GM18511 (cell line): Measurements from ENCODE around the gene SLCO2A1.

Source experiments
- ATAC-seq: cut with Tn5 transposase; IDR thresholded peaks from one replicate; pipeline ENCODE4 v1.9.1; 2021; ENCODE audit warnings: mild to moderate bottlenecking, moderate library complexity; ENCODE audit not compliant: unreplicated experiment

The SLCO2A1 gene

DNA sequence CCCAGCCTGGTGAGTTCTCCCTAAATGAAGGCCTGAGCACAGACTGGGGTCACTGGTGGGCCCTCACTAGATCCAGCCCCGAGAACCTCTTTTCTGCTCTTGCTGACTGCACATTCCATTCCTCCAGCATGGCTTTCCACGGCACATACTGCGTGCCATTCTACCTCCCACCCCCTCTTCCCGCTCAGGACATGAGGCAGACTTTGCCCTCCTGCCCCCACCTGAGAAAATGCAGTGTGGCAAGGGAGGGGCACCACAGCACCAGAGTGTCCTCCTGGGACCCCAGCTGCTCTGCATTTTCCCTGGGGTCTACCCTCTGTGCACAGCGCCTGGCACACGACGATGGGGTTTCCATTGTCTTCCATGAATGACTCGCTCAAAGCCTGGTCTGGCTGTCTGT is 6.1 kb upstream of the SLCO2A1 start:
- no peak for ATAC-seq

DNA sequence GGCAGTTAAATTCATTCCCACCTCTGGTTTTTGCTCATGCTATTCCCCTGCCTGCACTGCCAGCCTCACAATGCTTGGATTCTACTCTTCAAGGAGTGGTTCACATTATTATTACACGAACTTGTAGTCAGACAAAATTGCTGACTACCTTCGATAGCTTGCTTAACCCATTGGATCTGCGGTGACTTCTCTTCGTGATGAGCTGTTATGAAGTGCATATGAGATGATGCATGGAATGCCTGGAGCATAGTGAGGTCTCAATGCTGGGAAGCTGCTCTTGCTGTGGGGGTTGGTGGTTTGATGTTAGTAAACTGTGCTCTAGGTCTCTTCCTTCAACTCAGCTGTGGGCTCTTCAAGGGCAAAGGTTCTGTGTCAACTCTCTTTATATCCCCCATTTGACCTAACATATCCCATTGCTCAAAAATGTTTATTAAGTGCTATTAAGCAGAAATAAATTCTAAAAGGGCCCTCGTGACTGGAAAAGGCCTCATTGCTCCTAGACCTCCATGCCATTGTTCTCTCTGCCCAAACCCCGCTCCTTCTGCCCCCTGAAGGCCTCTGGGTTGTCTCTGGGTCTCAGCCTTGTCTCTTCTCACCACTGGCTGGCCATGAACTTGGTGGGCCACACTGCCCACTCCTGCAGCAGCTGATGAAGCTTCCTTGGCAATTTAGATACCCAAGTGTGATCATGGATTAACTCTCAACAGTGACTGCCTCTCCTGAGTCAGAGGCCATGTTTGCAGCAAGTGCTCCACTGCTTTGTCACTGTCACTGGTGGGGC is 4.5 kb upstream of the SLCO2A1 start:
- ATAC-seq: no peak

DNA sequence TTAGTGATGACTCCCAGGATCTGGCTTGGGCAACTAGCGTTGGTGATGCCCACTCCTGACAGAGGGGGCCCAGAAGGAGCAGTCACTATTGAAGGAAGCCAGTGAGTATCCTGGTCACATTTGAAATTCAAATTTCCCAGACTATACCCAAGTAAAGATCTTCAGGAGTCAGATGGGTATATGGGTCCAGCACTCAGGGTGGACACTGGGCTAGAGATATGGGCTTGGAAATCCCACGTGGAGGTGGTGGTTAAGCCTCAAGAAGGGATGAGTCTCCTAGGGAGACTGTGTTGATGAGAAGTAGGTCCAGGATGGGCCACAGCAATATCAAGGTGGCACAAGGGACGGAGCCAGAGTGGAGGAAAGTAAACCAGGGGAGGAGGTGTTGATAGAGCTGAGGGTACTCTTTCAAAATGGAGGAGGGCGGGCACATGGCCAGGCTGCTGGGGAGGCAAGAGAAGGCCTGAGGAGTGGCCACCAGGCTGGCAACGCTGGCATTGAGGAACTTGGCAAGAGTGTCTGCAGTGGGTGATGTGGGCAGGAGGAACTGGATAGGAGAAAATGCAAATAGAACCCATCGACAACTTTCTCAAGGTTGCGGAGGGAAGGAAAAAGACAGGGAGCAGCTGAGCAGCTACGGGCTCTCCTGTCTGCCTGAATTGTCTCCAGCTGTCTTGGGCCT is 3.7 kb upstream of the SLCO2A1 start:
- no peak for ATAC-seq

DNA sequence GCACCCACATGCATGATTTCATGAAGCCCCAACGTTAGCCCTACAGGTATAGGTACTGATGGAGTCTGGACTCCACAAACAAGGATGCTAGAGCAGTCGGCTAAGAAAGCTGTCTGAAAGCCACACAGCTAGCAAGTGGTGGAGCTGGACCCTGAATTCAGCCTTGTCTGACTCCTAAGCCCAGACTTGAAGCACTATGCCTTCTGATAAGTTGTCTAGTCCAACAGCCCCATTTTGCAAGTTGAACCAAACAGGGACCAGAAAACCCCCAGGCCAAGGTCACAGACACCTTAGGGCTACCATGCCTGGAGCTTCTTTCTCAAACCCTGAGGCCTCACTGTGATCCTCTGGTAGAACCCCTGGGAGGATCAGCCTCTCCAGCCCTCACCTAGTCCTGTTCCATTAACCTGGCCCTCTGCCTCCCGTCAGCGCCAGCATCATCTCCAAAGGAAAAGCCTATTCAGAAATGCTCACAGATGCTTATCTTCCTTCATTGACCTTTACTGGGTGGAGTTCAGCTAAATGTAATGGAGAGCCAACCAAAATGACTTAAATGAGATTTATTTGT is 1.7 kb upstream of the SLCO2A1 start:
- ATAC-seq: no peak

DNA sequence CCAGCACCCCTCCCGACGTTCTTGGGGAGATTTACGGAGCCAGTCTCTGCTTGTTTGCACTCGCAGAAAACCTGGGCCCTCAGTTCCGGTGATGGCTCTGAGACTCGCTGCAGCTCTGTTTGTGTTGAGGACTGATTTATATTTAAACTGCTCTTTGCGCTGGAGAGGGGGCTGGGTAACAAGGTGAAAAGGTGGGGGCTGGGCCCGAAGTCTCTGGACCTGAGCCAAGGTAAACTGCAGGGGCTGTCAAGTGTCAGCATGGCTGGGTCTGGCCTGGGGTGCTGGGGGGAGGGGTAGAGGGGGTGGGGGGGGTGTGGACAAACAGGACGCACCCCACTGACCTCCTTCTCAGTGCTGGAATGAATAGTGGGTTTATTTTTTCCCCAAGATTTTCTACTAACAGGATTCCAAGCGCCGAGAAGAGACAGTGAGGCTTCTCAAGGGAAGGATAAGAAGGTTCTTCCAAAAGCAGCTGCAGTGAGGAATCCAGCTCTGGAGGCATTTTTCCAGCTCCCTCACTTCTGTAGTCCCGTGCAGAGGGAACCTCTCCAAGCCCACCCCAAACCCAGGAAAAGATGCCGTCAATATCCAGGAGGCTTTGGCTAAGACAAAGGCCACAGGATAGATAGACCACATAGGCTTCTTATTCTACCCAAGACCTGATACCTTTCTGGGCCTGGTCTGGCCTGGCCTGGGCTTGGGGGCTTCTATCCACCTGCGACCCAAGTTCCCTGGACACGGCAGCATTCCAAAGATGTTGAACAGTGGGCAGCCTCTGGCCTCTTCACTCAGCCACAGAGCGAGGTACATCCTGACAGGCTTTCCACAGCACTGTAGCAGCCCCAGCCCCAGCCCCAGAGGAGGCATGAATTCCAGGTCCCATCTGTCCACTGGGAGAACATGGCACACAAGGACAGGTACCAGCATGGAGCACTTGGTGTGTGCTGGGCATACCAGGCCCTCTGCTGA is 938 bp upstream of the SLCO2A1 start:
- ATAC-seq: no peak

DNA sequence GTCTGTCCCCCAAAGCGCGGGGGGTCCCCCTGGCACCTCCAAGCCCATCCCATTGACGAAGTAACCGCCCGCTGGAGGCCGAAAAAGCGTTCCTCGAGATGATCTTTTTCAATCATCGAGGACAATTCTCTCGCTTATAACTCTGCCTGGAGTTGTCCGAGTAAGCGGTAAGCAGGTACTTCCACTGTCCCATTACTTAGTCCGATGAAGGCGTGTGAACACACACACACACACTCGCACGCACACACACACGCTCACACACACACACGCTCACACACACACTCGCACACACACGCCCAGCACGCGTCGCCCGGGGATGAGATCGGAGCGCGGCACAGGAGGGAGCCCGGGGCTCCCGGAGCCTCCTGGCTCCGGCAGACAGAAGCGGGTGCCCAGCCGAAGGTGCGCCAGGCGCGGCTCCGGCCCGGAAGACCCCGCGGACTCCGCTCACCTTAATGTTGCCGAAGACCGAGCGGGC is 430 bp downstream of the SLCO2A1 start:
- no peak for ATAC-seq

DNA sequence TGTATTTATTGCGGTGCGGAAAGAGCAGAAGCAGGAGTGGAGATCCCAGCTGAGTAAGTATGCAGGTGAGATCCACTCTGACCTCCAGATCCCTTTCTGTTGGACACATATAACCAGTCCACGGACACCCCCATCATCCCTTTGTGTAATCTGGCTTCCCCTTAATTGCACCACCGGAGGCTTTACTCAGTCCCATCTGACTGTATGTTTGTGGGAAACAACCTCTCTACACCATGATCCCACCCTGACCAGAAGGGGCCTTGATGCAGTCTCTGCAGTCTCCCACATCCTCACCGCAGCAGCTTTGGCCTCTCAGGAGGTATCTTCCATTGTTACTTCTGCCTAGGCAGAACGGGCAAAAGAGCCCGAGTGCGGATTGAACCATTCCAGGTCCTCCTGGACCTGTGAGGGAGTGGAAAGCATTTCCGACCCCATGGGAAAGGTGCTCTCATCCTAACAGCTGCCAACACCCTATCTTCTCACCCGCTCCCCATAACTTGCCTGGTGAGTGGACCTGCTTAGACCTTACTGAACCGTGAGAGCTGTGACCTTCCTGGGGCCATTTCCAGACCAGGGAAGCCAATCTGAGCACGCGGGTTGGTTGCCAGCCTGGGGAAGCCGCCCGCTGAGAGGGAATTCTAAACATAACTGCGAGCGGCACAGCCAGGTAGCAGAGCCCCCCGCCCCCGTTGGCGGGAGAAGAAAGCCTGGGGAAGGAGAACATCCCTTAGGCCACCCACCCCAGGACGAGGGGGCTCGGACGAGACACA is 1.1 kb downstream of the SLCO2A1 start:
- no peak for ATAC-seq

DNA sequence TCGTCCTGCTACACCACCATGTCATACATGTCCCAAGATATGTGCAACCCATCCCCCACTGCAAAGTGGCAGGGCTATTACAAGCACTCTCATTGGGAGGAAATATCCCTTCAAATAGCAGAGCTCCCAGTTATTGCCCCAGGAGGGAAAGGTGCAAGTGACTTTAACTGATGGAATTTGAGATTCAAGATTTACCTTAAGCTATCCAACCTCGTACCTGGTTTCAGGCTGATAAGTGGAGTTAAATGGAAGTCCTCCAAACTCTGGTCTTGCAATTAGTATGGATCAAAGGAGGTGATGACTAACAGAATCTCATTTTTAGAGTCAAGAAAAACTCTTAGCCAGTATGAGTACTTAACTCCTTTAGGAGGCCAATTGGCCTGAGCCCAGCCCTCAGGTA is 2.1 kb downstream of the SLCO2A1 start:
- no peak for ATAC-seq

DNA sequence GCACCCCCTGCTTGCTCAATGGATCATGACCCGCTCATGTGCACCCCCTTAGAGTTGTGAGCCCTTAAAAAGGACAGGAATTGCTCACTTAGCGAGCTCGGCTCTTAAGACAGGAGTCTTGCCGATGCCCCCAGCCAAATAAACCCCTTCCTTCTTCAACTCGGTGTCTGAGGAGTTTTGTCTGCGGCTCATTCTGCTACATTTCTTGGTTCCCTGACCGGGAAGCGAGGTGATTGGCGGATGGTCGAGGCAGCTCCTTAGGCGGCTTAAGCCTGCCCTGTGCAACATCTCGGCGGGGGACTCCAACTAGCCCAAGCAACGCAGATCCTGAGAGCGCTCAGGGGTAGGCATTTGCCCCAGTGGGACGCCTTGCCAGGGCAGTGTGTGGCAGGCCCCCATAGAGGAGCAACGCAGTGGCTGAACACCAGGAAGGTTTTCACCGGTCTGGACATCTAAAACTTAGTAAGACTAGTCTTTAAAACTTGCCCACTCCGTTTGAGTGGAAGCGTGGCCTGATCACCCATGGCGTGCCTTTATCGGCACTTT is 9.5 kb downstream of the SLCO2A1 start:
- no peak for ATAC-seq

DNA sequence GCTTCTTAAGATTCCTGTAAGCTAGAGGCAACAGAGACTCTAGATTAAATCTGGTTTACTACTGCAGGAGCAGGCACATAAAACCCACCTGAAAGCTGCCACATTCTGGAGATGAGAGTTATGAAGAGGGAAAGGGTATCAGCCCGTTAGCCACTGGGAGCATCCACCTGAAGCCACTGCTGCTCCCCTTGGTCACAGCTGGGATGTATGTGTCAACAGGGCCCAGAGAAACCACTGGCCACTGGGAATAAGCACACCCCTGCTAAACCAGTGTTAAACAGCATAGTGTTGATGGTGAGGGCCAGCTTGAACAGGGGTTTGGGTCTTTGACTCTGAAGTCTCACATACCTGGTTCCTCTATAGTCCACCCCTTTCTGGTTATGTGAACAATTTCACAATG is 10.9 kb downstream of the SLCO2A1 start:
- ATAC-seq: no peak

DNA sequence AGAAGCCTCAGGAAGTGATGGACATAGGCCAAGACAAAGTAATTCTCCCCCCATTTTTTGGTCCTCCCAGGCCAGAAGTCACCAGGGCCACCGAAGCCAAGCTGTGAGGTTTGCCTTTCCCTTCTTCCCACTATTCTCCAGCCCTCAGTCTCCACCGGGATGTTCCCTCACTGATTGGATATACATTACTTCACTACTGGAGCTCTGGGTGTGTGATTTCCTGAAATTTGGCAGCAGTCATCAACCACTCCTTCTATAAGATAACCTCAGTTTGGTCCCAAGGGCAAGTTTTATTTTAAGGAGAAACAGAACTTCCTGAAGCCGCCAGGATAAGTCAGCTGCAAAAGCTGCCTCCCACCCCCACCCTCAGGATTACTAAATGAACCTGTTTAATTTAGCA is 11.3 kb downstream of the SLCO2A1 start:
- no peak for ATAC-seq

DNA sequence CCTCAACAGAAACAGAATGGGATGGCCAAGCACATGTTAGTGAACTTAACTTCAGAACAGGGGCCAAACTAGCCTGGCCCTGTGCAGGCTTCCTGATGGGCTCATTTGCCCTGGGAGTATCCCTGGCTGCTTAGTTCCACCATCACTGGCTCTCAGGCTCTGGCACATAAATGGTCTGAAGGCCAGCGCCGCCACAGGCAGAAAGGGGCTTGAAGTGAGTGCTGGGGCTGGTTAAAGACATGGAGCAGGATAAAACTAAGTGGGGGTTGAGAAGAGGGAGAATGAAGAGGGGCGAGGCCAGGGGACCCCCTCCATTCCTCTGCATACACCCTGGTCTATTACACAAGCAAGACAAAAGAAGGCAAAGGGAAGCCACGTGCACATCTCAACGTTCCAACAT is 12.2 kb downstream of the SLCO2A1 start:
- no peak for ATAC-seq

DNA sequence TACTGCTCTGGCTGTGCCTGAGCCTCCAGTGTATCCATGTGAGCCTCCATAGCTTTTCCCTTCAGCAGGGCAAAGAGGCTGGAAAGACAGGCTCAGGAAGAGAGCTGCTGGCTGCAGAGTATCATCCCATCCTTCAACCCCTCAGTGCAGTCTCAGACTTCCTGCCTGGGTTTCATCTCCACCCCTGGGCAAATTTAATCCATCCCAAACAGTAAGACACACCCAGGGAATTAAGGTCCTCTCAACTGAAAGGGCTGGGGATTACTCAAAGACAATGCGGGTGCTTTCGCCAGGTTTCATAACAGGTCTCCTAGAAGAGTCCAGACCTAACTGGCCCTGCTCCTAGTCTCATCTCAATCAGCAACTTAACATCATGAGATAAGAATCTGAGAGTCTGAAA is 15.5 kb downstream of the SLCO2A1 start:
- ATAC-seq: no peak

DNA sequence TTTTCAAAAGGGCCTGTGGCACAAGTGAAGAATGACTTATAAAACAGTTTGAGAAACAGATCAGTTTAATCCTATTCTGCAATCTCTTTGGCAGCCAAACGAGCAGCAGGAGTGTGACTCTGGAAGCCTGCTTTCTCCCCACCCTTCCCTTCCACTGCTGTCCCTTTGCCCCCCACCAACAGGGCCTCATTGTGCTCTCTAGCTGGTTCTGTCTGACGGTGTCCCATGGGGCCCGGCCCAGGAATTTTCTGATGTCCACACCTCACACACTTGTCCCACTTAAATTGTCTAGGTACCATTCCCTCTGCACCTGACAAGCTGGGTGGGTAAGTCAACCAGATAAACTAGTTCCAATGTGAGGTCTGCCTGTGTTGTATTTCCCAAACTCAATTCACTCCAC is 16.4 kb downstream of the SLCO2A1 start:
- no peak for ATAC-seq

DNA sequence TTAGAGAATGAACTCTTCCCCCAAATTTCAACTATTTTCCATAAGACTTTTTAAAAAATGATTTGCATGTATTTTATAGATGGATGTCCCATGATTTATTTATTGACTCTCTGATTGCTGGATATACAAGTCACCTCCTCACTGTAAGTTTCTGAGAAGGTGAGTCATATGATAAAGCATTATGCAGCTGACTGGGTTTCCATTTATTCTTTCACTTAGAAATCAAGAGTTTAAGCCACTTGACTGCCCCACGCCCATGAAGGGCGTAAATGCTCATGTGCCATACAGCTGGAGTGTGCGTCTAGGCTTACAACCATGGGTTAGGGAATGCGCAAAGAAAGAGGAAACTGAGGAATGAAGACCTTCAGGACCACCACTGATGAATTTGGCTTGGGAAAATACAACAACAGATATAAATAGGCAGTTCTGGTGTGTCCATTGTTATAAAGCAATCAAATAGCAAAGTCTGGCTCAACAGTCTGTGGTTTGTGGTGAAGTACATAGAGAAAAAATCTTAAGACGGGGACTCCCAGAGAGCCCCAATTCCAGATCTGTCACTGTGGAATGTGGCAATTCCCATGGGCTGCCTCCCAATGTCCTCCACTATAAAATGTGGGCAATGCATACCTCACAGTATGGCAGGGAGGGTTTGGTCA is 20.3 kb downstream of the SLCO2A1 start:
- ATAC-seq: no peak

DNA sequence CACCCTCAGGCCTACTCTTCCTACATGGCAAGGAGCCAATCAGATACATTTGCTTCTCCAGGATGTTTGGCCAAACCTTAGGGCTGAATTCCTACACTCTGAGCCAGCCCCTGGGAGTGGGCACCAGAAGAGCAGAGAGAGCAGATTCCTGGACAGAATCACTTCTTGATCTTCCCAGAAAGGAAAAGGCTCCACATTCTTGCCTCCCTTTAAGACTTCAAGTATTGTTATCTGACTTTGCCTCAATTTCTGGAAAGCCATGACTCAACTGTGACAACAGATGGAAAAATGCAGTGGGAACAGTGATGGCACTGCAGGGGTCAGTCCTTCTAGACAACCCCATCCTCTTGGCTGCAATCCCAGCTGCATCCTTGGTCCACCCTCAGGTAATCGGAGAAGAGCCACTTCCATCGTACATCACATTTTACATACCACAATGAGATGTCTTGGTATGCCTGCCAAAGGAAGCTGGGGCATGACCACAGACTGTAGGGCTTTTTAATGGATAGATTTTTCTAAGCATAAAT is 21.0 kb downstream of the SLCO2A1 start:
- ATAC-seq: no peak

DNA sequence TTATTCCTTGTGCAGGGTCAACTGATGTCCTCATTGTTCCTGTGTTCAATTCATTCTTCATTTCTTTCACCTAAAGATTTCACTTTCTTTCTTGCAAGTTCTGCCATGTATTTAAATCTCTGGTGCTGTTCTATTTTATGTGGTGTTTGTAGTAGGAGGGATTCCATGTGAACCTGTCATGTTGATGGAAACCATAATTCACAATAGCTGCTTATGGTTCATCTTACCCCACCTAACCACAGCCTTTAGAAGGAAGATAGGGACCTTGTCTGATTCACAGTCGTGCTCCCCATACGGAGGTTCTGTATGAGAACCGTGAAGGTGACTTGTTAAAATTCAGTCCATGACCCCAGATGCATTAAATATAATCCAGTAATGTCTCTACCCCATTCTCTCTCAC is 21.9 kb downstream of the SLCO2A1 start:
- no peak for ATAC-seq

DNA sequence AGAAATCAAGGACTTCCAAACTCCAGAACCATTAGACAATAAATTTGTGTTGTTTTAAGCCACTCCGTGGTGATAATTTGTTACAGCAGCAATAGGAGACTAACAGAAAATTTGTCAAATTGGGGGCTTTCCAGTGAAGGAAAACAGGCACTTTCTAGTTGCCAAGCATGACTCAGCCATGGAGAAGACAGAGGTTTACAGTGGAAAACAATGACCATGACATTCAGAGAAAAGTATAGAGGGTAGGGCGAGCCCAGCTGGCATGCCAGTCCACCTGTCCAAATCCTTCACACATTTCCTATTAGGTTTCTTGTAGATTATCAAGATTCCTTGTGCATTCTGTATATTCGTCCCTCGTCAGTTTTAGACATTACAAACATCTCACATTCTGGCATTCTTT is 24.9 kb downstream of the SLCO2A1 start:
- no peak for ATAC-seq

DNA sequence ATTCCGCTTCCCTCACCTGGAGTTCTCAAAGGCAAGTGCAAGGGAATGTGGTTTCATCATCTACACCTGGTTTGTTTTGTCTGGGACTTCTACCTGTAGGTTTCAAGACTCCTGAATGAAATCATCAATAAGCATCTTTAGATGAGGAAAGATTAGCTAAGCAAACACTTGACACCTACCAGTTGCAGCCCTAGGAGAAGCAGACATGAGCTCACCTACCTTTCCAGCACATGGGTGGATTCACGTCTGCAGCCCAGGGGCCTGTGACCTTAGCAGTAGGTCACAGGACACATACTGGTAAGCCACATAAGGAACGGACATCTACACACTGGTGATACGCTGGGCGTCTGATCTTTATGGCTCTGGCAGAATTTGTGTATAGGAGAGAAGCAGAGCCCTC is 26.7 kb downstream of the SLCO2A1 start:
- ATAC-seq: no peak
